CD4-positive, alpha-beta T cell treated with Interleukin-17A for 1 hour (primary cell): ENCODE data around the gene ANXA5.
"Not testable (repeated sequence)": the region's sequence is repeated elsewhere in the genome, so short reads cannot be mapped to it uniquely, and the experiment has no call there.

Source experiments
- DNase-seq: peaks from one replicate; pipeline ENCODE4 v3.0.0-alpha.2; 2020

Gene ANXA5

GRCh38 chr4:121676345-121677075 lies 20.3 kb downstream of the ANXA5 start:
- no peak for DNase-seq

GRCh38 chr4:121675715-121676114 lies 21.1 kb downstream of the ANXA5 start:
- DNase-seq = no peak

GRCh38 chr4:121674696-121675095 lies 22.1 kb downstream of the ANXA5 start:
- no peak for DNase-seq

GRCh38 chr4:121674191-121674590 lies 22.6 kb downstream of the ANXA5 start:
- DNase-seq = no peak

- DNase-seq = no peak
These were observed 27.6 kb downstream of the ANXA5 start for GRCh38 chr4:121669163-121669550.

GRCh38 chr4:121668368-121669162 lies 28.2 kb downstream of the ANXA5 start:
- DNase-seq = no peak

- DNase-seq = no peak
These were observed 30.6 kb downstream of the ANXA5 start for GRCh38 chr4:121666091-121666679.

GRCh38 chr4:121665371-121665770 lies 31.4 kb downstream of the ANXA5 start:
- DNase-seq = no peak

- no peak for DNase-seq
These were observed 34.6 kb downstream of the ANXA5 start for GRCh38 chr4:121662225-121662624.

- not testable (repeated sequence) for DNase-seq
These were observed 36.4 kb downstream of the ANXA5 start for GRCh38 chr4:121660175-121660933.

- DNase-seq = no peak
These were observed 38.7 kb downstream of the ANXA5 start for GRCh38 chr4:121658125-121658524.

- peak; percentile 28 for DNase-seq
These were observed 40.5 kb downstream of the ANXA5 start for GRCh38 chr4:121656269-121656641.

GRCh38 chr4:121655320-121656268 lies 41.2 kb downstream of the ANXA5 start:
- no peak for DNase-seq

- no peak for DNase-seq
These were observed 42.0 kb downstream of the ANXA5 start for GRCh38 chr4:121654738-121655137.

GRCh38 chr4:121653986-121654385 lies 42.8 kb downstream of the ANXA5 start:
- DNase-seq = no peak

- DNase-seq = no peak
These were observed 43.6 kb downstream of the ANXA5 start for GRCh38 chr4:121653214-121653613.

GRCh38 chr4:121651597-121651996 lies 45.2 kb downstream of the ANXA5 start:
- DNase-seq = no peak

- no peak for DNase-seq
These were observed 46.0 kb downstream of the ANXA5 start for GRCh38 chr4:121650741-121651140.

- DNase-seq = no peak
These were observed 48.3 kb downstream of the ANXA5 start for GRCh38 chr4:121648516-121648915.

GRCh38 chr4:121642876-121643585 lies 53.7 kb downstream of the ANXA5 start:
- DNase-seq = no peak

- DNase-seq = no peak
These were observed 54.5 kb downstream of the ANXA5 start for GRCh38 chr4:121642292-121642691.
